ENCODE data around the gene NTN4. TPM values are rescaled to one million over a fixed set of nuclear protein-coding genes. Genes with fewer than 3 reads are reported as not detected.

The NTN4 gene
- total RNA-seq, 6 donors from 2014 or later, result 74.1 to 115 (median 94.3) TPM

GRCh38 chr12:95731519-95731958 lies 59.0 kb downstream of the NTN4 start:
- Histone ChIP-seq H3K27ac (no peak overlapping the region), H3K36me3 (no peaks in the 10 kb centered on the region), H3K9me3 (no peaks in the 10 kb centered on the region), H3K4me3 (no peak overlapping the region), H3K4me1 (peaks cover 0 to 11% (median 5%) of the 10 kb centered on the region in 4 donors), H3K27me3 (no peaks in the 10 kb centered on the region)
- DNase-seq, result no peak
- ATAC-seq (ENCODE audit: low FRiP score in 2 of 2), result no peak
- TF ChIP-seq, protein P1, sequence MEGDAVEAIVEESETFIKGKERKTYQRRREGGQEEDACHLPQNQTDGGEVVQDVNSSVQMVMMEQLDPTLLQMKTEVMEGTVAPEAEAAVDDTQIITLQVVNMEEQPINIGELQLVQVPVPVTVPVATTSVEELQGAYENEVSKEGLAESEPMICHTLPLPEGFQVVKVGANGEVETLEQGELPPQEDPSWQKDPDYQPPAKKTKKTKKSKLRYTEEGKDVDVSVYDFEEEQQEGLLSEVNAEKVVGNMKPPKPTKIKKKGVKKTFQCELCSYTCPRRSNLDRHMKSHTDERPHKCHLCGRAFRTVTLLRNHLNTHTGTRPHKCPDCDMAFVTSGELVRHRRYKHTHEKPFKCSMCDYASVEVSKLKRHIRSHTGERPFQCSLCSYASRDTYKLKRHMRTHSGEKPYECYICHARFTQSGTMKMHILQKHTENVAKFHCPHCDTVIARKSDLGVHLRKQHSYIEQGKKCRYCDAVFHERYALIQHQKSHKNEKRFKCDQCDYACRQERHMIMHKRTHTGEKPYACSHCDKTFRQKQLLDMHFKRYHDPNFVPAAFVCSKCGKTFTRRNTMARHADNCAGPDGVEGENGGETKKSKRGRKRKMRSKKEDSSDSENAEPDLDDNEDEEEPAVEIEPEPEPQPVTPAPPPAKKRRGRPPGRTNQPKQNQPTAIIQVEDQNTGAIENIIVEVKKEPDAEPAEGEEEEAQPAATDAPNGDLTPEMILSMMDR (IDR thresholded peaks at IDR 0.05), result no peak
- 90 to 92% methylated on average over 7 of the region's 7 CpGs for WGBS, 2 donors

DNA sequence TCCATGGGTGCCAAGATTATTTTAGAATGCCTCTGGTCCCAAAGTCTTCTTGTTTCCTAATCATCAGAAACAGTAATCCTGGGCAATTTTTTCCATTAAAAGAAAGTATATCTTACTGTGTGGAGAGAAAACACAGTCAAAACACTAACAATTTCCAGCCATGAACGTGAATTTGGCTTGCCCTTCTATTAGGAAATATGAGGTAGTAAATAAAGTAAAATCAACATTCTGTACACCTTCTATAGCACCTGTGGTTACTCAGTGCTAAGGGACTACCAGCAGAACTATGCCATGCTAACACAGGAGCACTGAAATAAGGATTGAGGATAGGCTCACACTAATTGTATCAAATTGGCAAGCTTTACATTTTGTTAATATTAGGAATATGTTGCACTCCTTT lies 60.1 kb downstream of the NTN4 start:
- no peak for DNase-seq
- Histone ChIP-seq H3K36me3 (no peaks in the 10 kb centered on the region), H3K27me3 (no peaks in the 10 kb centered on the region), H3K27ac (no peak overlapping the region), H3K4me3 (no peak overlapping the region), H3K4me1 (peaks cover 0 to 11% (median 5%) of the 10 kb centered on the region in 4 donors), H3K9me3 (no peaks in the 10 kb centered on the region)
- no peak for TF ChIP-seq EP300 (IDR thresholded peaks at IDR 0.05)
- TF ChIP-seq POLR2A (IDR thresholded peaks at IDR 0.05), result no peak
- TF ChIP-seq, protein P1 (IDR thresholded peaks at IDR 0.05), result no peak
- TF ChIP-seq POLR2AphosphoS5 (IDR thresholded peaks at IDR 0.05), result no peak
- no peak for ATAC-seq (ENCODE audit: low FRiP score in 2 of 2)
- 48 to 55% methylated on average over 1 of the region's 1 CpG for WGBS, 2 donors

DNA sequence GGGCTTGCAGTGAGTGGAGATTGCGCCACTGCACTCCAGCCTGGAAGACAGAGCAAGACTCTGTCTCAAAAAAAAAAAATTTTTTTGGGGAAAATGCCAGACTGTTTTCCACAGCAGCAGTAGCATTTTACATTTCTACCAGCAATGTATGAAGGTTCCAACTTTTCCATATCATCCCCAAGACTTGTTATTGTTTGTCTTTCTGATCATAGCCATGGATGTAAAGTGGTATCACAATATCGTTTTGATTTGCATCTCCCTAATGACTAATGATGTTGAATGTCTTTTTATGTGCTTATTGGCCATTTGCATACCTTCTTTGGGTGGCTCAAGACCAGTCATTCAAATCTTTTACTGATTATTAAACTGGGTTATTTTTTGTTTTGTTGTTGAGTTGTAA lies 63.7 kb downstream of the NTN4 start:
- ATAC-seq (ENCODE audit: low FRiP score in 2 of 2) (no peak), DNase-seq (no peak)
- Histone ChIP-seq H3K4me3 (no peak overlapping the region), H3K27me3 (no peaks in the 10 kb centered on the region), H3K36me3 (no peaks in the 10 kb centered on the region), H3K4me1 (no peaks in the 10 kb centered on the region), H3K9me3 (no peaks in the 10 kb centered on the region), H3K27ac (no peak overlapping the region)
- 95 to 98% methylated on average over 2 of the region's 2 CpGs for WGBS, 2 donors
- TF ChIP-seq, protein P1 (IDR thresholded peaks at IDR 0.05), result no peak
- no peak for TF ChIP-seq POLR2AphosphoS5 (IDR thresholded peaks at IDR 0.05)
- no peak for TF ChIP-seq EP300 (IDR thresholded peaks at IDR 0.05)
- no peak for TF ChIP-seq POLR2A (IDR thresholded peaks at IDR 0.05)

DNA sequence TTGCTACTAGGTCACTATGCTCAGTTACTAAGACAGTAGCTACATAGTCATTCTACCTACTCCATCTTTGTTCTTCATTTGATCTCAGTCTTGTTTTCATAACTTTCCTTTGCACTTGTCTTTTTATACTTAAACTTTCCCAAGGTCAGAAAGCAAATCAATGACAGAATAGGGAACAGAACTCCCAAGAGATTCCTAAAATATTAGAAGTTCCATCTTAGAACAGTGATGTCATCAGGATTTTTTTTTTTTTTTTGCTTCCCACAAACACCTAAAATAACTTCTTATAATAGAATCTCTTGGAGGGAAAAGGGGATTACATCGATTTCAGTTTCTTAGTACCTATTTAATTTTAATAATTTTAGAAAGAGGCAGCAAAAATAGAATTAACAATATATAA lies 65.8 kb downstream of the NTN4 start:
- Histone ChIP-seq H3K27me3 (no peaks in the 10 kb centered on the region), H3K4me1 (no peaks in the 10 kb centered on the region), H3K36me3 (no peaks in the 10 kb centered on the region), H3K27ac (no peak overlapping the region), H3K9me3 (no peaks in the 10 kb centered on the region), H3K4me3 (no peak overlapping the region)
- 79 to 81% methylated on average over 1 of the region's 1 CpG for WGBS, 2 donors
- no peak for DNase-seq
- TF ChIP-seq, protein P1 (IDR thresholded peaks at IDR 0.05), result no peak
- TF ChIP-seq POLR2A (IDR thresholded peaks at IDR 0.05), result no peak
- no peak for TF ChIP-seq EP300 (IDR thresholded peaks at IDR 0.05)
- no peak for TF ChIP-seq POLR2AphosphoS5 (IDR thresholded peaks at IDR 0.05)
- ATAC-seq (ENCODE audit: low FRiP score in 2 of 2), result no peak

GRCh38 chr12:95723693-95724384 lies 66.7 kb downstream of the NTN4 start:
- Histone ChIP-seq H3K9me3 (no peaks in the 10 kb centered on the region), H3K4me1 (peaks cover 0 to under 1% (median 0%) of the 10 kb centered on the region in 4 donors), H3K27ac (no peak overlapping the region), H3K4me3 (no peak overlapping the region), H3K27me3 (no peaks in the 10 kb centered on the region), H3K36me3 (no peaks in the 10 kb centered on the region)
- DNase-seq (no peak), ATAC-seq (ENCODE audit: low FRiP score in 2 of 2) (no peak)
- WGBS, 2 donors, result 48 to 71% methylated on average over 4 of the region's 4 CpGs
- TF ChIP-seq POLR2AphosphoS5 (IDR thresholded peaks at IDR 0.05) (no peak), EP300 (IDR thresholded peaks at IDR 0.05) (no peak), POLR2A (IDR thresholded peaks at IDR 0.05) (no peak)
- TF ChIP-seq, protein P1 (IDR thresholded peaks at IDR 0.05), result no peak
